ENCODE measurements around the gene HOXA3.

- TF ChIP-seq, protein P1, sequence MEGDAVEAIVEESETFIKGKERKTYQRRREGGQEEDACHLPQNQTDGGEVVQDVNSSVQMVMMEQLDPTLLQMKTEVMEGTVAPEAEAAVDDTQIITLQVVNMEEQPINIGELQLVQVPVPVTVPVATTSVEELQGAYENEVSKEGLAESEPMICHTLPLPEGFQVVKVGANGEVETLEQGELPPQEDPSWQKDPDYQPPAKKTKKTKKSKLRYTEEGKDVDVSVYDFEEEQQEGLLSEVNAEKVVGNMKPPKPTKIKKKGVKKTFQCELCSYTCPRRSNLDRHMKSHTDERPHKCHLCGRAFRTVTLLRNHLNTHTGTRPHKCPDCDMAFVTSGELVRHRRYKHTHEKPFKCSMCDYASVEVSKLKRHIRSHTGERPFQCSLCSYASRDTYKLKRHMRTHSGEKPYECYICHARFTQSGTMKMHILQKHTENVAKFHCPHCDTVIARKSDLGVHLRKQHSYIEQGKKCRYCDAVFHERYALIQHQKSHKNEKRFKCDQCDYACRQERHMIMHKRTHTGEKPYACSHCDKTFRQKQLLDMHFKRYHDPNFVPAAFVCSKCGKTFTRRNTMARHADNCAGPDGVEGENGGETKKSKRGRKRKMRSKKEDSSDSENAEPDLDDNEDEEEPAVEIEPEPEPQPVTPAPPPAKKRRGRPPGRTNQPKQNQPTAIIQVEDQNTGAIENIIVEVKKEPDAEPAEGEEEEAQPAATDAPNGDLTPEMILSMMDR (optimal IDR thresholded peaks at IDR 0.05 in 1 of 3, IDR thresholded peaks at IDR 0.05 in 1 of 3, conservative IDR thresholded peaks at IDR 0.05 in 1 of 3; ENCODE audit: extremely low read depth in 1 of 3, insufficient read depth in 2 of 3, low read length in 3 of 3), result no peak
- no peak for TF ChIP-seq EZH2 (IDR thresholded peaks at IDR 0.05; ENCODE audit: low read length)
Measured at GRCh38 chr7:27155816-27156507, 3.6 kb upstream of the HOXA3 start.

All from keratinocyte (primary cell).